ENCODE measurements around the gene SGO2.

GRCh38 chr2:200616656-200617055 is 90.6 kb downstream of the SGO2 start:
- TF ChIP-seq YY1 (IDR thresholded peaks at IDR 0.05; ENCODE audit: low read depth, low read length) (no peak), POLR2A (IDR thresholded peaks at IDR 0.05; ENCODE audit: low read depth, low read length) (no peak), CTCF (IDR thresholded peaks at IDR 0.05 in 2 of 3, conservative IDR thresholded peaks at IDR 0.05 in 1 of 3; ENCODE audit: control insufficient read depth in 2 of 3, extremely low read depth in 1 of 3, insufficient read depth in 1 of 3, low read depth in 3 of 3, low read length in 3 of 3) (no peak), EZH2 (IDR thresholded peaks at IDR 0.05; ENCODE audit: borderline replicate concordance, control insufficient read depth, low read depth, low read length) (no peak), POLR2AphosphoS5 (IDR thresholded peaks at IDR 0.05; ENCODE audit: low read length) (no peak), RBBP5 (conservative IDR thresholded peaks at IDR 0.05) (no peak), CEBPZ (IDR thresholded peaks at IDR 0.05; ENCODE audit: low read depth, low read length) (no peak), FOXM1 (IDR thresholded peaks at IDR 0.05; ENCODE audit: low read depth, low read length) (no peak), YBX1 (IDR thresholded peaks at IDR 0.05) (no peak), RB1 (IDR thresholded peaks at IDR 0.05; ENCODE audit: borderline replicate concordance) (no peak)

All from GM12878 (cell line).